22Rv1 (cell line): Measurements from ENCODE around the gene ARFGAP2.

Source experiments
- CTCF ChIP-seq: fragments of 450-650 bp; IDR thresholded peaks from 2 replicates; pipeline ENCODE4 v1.5.1; 2017; ENCODE audit warnings: mild to moderate bottlenecking
- ZFX ChIP-seq: fragments of 450-650 bp; IDR thresholded peaks from 2 replicates; pipeline ENCODE4 v1.6.1; 2017; ENCODE audit warnings: antibody characterized with exemption, borderline replicate concordance

GRCh38 chr11:47178737-47179654, 2.3 kb upstream of the ARFGAP2 start:
- TF ChIP-seq CTCF (no peak), ZFX (no peak)
